Fibroblast of lung (primary cell): ENCODE measurements around the gene CRIP1.

Experiments used
- CTCF ChIP-seq, 2 donors: IDR thresholded peaks in 1 of 2; conservative IDR thresholded peaks in 1 of 2; 1 replicate in 1 of 2; 2 replicates in 1 of 2; pipeline ENCODE4 v1.5.1; 2011 to 2012; ENCODE audit warnings: low read length in 2 of 2, control low read depth in 1 of 2, inconsistent platforms in 1 of 2, low read depth in 1 of 2, mild to moderate bottlenecking in 1 of 2
- EZH2 ChIP-seq: IDR thresholded peaks from 2 replicates; pipeline ENCODE4 v1.5.1; 2012; ENCODE audit warnings: low read length, control low read depth, mild to moderate bottlenecking; ENCODE audit errors: missing control alignments

GRCh38 chr14:105490267-105490571 is 3.5 kb downstream of the CRIP1 start:
- TF ChIP-seq EZH2, result no peak
- TF ChIP-seq CTCF (conservative IDR thresholded peaks at IDR 0.05 in 1 of 2, IDR thresholded peaks at IDR 0.05 in 1 of 2; ENCODE audit: low read depth in 1 of 2, low read length in 2 of 2), result no peak
